Keratinocyte (primary cell): ENCODE results near the gene DGCR6L.
"Not testable (repeated sequence)": the region's sequence is repeated elsewhere in the genome, so short reads cannot be mapped to it uniquely, and the experiment has no call there.

Experiments used
- CTCF ChIP-seq, 3 experiments: IDR thresholded peaks in 1 of 3; conservative IDR thresholded peaks in 1 of 3; optimal IDR thresholded peaks in 1 of 3; 2 replicates in 2 of 3; 3 replicates in 1 of 3; pipeline versions ENCODE3 to v1.5.1; 2011; ENCODE audit warnings: low read length in 3 of 3, mild to moderate bottlenecking in 3 of 3, moderate library complexity in 2 of 3, control low read depth in 1 of 3, inconsistent platforms in 1 of 3; ENCODE audit not compliant: insufficient read depth in 2 of 3; ENCODE audit errors: extremely low read depth in 1 of 3
- EZH2 ChIP-seq: IDR thresholded peaks from one replicate; pipeline ENCODE4 v1.6.1; 2012; ENCODE audit warnings: inconsistent platforms, mild to moderate bottlenecking, low read length, moderate library complexity

- not testable (repeated sequence) for TF ChIP-seq CTCF (optimal IDR thresholded peaks at IDR 0.05 in 1 of 3, IDR thresholded peaks at IDR 0.05 in 1 of 3, conservative IDR thresholded peaks at IDR 0.05 in 1 of 3; ENCODE audit: extremely low read depth in 1 of 3, insufficient read depth in 2 of 3, low read length in 3 of 3); EZH2
Measured at GRCh38 chr22:20270190-20271113, 49.4 kb downstream of the DGCR6L start.
